SHP77 (cell line): ENCODE measurements around the gene THSD8.

Experiments
- DNase-seq, 2 experiments: peaks; one replicate each; lab custom pipeline; 2025; lab: John Stamatoyannopoulos, UW

THSD8 gene

GRCh38 chr19:12801466-12802266, at the start of gene THSD8, which contains the start of gene PRDX2:
THSD8 (plus strand) TSS chr19:12802069; CDS start chr19:12802072, 3 bp downstream.
PRDX2 (minus strand) TSS chr19:12801800; CDS start chr19:12801261, 539 bp downstream.
- peak; percentile 79 to 85 for DNase-seq

- DNase-seq = no peak
These were observed 47.2 kb upstream of the THSD8 start for GRCh38 chr19:12754465-12755196.

GRCh38 chr19:12756150-12756883, 45.6 kb upstream of the THSD8 start:
- no peak for DNase-seq

GRCh38 chr19:12757544-12758274, 44.2 kb upstream of the THSD8 start:
- peak; percentile 61 to 80 for DNase-seq

- DNase-seq = no peak
These were observed 42.2 kb upstream of the THSD8 start for GRCh38 chr19:12759686-12760085.

- DNase-seq = no peak
These were observed 38.8 kb upstream of the THSD8 start for GRCh38 chr19:12763100-12763499.

- DNase-seq = no peak
These were observed 37.2 kb upstream of the THSD8 start for GRCh38 chr19:12764698-12765097.

- peak; percentile 75 to 87 for DNase-seq
These were observed 35.8 kb upstream of the THSD8 start for GRCh38 chr19:12766051-12766521.

- DNase-seq = no peak
These were observed 34.7 kb upstream of the THSD8 start for GRCh38 chr19:12767150-12767549.

- no peak for DNase-seq
These were observed 34.2 kb upstream of the THSD8 start for GRCh38 chr19:12767666-12768065.

- peak; percentile 91 to 95 for DNase-seq
These were observed 32.2 kb upstream of the THSD8 start for GRCh38 chr19:12769689-12770088.

GRCh38 chr19:12770922-12771321, 30.9 kb upstream of the THSD8 start:
- no peak for DNase-seq

GRCh38 chr19:12772323-12772722, 29.5 kb upstream of the THSD8 start:
- no peak for DNase-seq

- no peak for DNase-seq
These were observed 28.3 kb upstream of the THSD8 start for GRCh38 chr19:12773571-12773970.

- no peak for DNase-seq
These were observed 27.0 kb upstream of the THSD8 start, which contains the start of gene HOOK2 for GRCh38 chr19:12774588-12775555. HOOK2 (minus strand) TSS chr19:12775552; CDS start chr19:12775449, 103 bp downstream.

- peak; percentile 59 to 71 for DNase-seq
These were observed 24.5 kb upstream of the THSD8 start for GRCh38 chr19:12777217-12778016.

GRCh38 chr19:12778017-12778904, 23.6 kb upstream of the THSD8 start:
- DNase-seq = peak; percentile 79 to 83

GRCh38 chr19:12778905-12779161, 23.0 kb upstream of the THSD8 start:
- no peak for DNase-seq
